Measurements from ENCODE around the gene SERPINB6.
"Not testable (repeated sequence)": the region's sequence is repeated elsewhere in the genome, so short reads cannot be mapped to it uniquely, and the experiment has no call there.

Gene SERPINB6

DNA sequence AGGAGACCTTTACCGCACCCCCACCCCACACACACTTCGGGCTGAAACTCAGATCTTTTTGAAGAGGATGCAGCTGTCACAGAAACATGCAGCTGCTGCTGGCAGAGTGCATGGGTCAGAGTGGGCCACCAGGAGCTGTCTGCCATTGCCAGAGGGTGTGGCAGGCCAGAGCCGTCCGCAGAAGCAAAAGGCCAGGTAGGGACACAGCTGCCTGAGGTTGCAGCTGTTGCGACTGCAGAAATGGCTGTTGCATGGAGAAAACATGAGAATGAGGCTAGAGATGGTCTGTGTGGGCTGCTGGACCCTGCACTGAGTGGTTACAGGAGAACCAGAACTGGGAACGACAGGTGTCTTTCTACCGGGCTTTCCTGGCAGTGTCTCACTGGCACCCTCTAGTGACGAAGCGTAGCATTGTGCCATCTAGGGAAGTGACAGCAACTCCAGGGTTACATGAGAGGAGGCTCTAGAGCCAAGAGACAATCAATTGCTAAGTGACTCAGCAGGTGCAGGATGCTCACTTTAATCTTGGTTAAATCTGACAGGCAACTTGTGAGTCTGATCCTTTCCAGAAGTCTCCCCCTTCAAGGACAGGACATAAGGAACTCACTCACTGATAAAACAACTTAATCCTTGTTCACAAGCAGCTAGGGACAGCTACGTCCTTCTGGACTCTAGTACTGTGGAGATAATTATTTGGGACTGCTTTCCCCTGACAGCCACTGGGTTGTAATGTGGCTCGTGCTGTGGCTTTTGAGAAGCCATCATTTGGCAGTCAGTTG lies 39.2 kb downstream of the SERPINB6 start:
- peaks cover 0 to 6% (median 0%) of the 10 kb centered on the region in 5 experiments for H3K9me3 ChIP-seq (ENCODE audit: control extremely low read depth in 1 of 5, control insufficient read depth in 4 of 5, insufficient read depth in 2 of 5, low read depth in 1 of 5, low read length in 4 of 5)
- no peaks in the 10 kb centered on the region for H3K36me3 ChIP-seq (ENCODE audit: control insufficient read depth in 4 of 4, insufficient read depth in 4 of 4, low read length in 3 of 4)
- peak; percentile 84 to 91 (median 90) for DNase-seq
- ChIA-PET CTCF (interaction anchor here (0.7 to 12.7 kb wide), 32 partner anchors 10 to 193 kb away, joined by 3 to 208 read pairs (median 6); partner anchors contain the start of genes RIPK1 and SERPINB1), POLR2A (no interaction called here)
- no peaks in the 10 kb centered on the region for H3K27me3 ChIP-seq (replicated peaks in 2 of 5; ENCODE audit: control insufficient read depth in 4 of 5, insufficient read depth in 5 of 5, low read length in 4 of 5)
- H3K4me1 ChIP-seq (ENCODE audit: control extremely low read depth in 1 of 4, control insufficient read depth in 4 of 4, insufficient read depth in 4 of 4, low read length in 3 of 4): peaks cover 0 to 21% (median 10%) of the 10 kb centered on the region in 4 experiments
- peak overlapping the region in 4 of 7 experiments; percentile 21 to 67 (median 52) for H3K4me3 ChIP-seq (ENCODE audit: control insufficient read depth in 1 of 7, extremely low read depth in 1 of 7, insufficient read depth in 4 of 7, low read depth in 2 of 7, low read length in 6 of 7)
- H3K27ac ChIP-seq (ENCODE audit: insufficient read depth in 1 of 2, low read depth in 1 of 2, low read length in 2 of 2, poor library complexity in 1 of 2, severe bottlenecking in 2 of 2): no peak overlapping the region
- WGBS (ENCODE audit: insufficient coverage): 34% methylated on average over 10 of the region's 11 CpGs

- Histone ChIP-seq H3K36me3 (ENCODE audit: control insufficient read depth in 4 of 4, insufficient read depth in 4 of 4, low read length in 3 of 4) (no peaks in the 10 kb centered on the region), H3K4me1 (ENCODE audit: control extremely low read depth in 1 of 4, control insufficient read depth in 4 of 4, insufficient read depth in 4 of 4, low read length in 3 of 4) (peaks cover 0 to 19% (median 10%) of the 10 kb centered on the region in 4 experiments), H3K27me3 (replicated peaks in 2 of 5; ENCODE audit: control insufficient read depth in 4 of 5, insufficient read depth in 5 of 5, low read length in 4 of 5) (no peaks in the 10 kb centered on the region), H3K27ac (ENCODE audit: insufficient read depth in 1 of 2, low read depth in 1 of 2, low read length in 2 of 2, poor library complexity in 1 of 2, severe bottlenecking in 2 of 2) (no peak overlapping the region), H3K9me3 (ENCODE audit: control extremely low read depth in 1 of 5, control insufficient read depth in 4 of 5, insufficient read depth in 2 of 5, low read depth in 1 of 5, low read length in 4 of 5) (peaks cover 0 to 6% (median 0%) of the 10 kb centered on the region in 5 experiments), H3K4me3 (ENCODE audit: control insufficient read depth in 1 of 7, extremely low read depth in 1 of 7, insufficient read depth in 4 of 7, low read depth in 2 of 7, low read length in 6 of 7) (no peak overlapping the region)
- ChIA-PET POLR2A (no interaction called here), CTCF (interaction anchor here (0.7 to 12.7 kb wide), 23 partner anchors 9 to 192 kb away, joined by 3 to 208 read pairs (median 6); partner anchors contain the start of gene SERPINB1)
- 100% methylated on average over 4 of the region's 8 CpGs for WGBS (ENCODE audit: insufficient coverage)
- no peak for DNase-seq
These were observed 40.3 kb downstream of the SERPINB6 start for GRCh38 chr6:2931055-2931454.

DNA sequence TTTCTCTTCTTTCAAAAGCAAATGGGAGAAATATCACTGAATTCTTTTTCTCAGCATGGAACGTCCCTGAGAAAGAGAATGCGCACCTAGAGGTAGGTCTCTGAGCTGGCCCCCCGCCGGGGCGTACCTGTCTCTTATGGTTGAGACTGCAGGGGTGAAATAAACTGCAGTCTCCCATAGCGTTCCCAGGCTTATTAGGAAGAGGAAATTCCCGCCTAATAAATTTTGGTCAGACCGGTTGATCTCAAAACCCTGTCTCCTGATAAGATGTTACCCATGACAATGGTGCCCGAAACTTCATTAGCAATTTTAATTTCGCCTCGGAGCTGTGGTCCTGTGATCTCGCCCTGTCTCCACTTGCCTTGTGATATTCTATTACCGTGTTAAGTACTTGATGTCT lies 43.4 kb downstream of the SERPINB6 start:
- 95% methylated on average over 11 of the region's 13 CpGs for WGBS (ENCODE audit: insufficient coverage)
- H3K9me3 ChIP-seq (ENCODE audit: control extremely low read depth in 1 of 5, control insufficient read depth in 4 of 5, insufficient read depth in 2 of 5, low read depth in 1 of 5, low read length in 4 of 5); H3K4me3 ChIP-seq (ENCODE audit: control insufficient read depth in 1 of 7, extremely low read depth in 1 of 7, insufficient read depth in 4 of 7, low read depth in 2 of 7, low read length in 6 of 7); H3K27ac ChIP-seq (ENCODE audit: insufficient read depth in 1 of 2, low read depth in 1 of 2, low read length in 2 of 2, poor library complexity in 1 of 2, severe bottlenecking in 2 of 2); H3K27me3 ChIP-seq (replicated peaks in 2 of 5; ENCODE audit: control insufficient read depth in 4 of 5, insufficient read depth in 5 of 5, low read length in 4 of 5); POLR2A ChIA-PET; H3K36me3 ChIP-seq (ENCODE audit: control insufficient read depth in 4 of 4, insufficient read depth in 4 of 4, low read length in 3 of 4); DNase-seq: not testable (repeated sequence)
- CTCF ChIA-PET: interaction anchor here (1.0 to 12.7 kb wide), 5 partner anchors 9 to 83 kb away, joined by 3 to 208 read pairs (median 6); partner anchors contain the start of gene SERPINB1
- H3K4me1 ChIP-seq (ENCODE audit: control extremely low read depth in 1 of 4, control insufficient read depth in 4 of 4, insufficient read depth in 4 of 4, low read length in 3 of 4): peaks cover 0 to 12% (median 10%) of the 10 kb centered on the region in 4 experiments

- H3K27ac ChIP-seq (ENCODE audit: insufficient read depth in 1 of 2, low read depth in 1 of 2, low read length in 2 of 2, poor library complexity in 1 of 2, severe bottlenecking in 2 of 2); H3K4me1 ChIP-seq (ENCODE audit: control extremely low read depth in 1 of 4, control insufficient read depth in 4 of 4, insufficient read depth in 4 of 4, low read length in 3 of 4); H3K9me3 ChIP-seq (ENCODE audit: control extremely low read depth in 1 of 5, control insufficient read depth in 4 of 5, insufficient read depth in 2 of 5, low read depth in 1 of 5, low read length in 4 of 5); H3K4me3 ChIP-seq (ENCODE audit: control insufficient read depth in 1 of 7, extremely low read depth in 1 of 7, insufficient read depth in 4 of 7, low read depth in 2 of 7, low read length in 6 of 7); H3K36me3 ChIP-seq (ENCODE audit: control insufficient read depth in 4 of 4, insufficient read depth in 4 of 4, low read length in 3 of 4); POLR2A ChIA-PET; DNase-seq; H3K27me3 ChIP-seq (replicated peaks in 2 of 5; ENCODE audit: control insufficient read depth in 4 of 5, insufficient read depth in 5 of 5, low read length in 4 of 5): not testable (repeated sequence)
- CTCF ChIA-PET: interaction anchor here (1.2 to 12.7 kb wide), 7 partner anchors 10 to 81 kb away, joined by 3 to 208 read pairs (median 4); partner anchors contain the start of gene SERPINB1
- 87% methylated on average over 5 of the region's 13 CpGs for WGBS (ENCODE audit: insufficient coverage)
These were observed 45.3 kb downstream of the SERPINB6 start for GRCh38 chr6:2925842-2926747.

DNA sequence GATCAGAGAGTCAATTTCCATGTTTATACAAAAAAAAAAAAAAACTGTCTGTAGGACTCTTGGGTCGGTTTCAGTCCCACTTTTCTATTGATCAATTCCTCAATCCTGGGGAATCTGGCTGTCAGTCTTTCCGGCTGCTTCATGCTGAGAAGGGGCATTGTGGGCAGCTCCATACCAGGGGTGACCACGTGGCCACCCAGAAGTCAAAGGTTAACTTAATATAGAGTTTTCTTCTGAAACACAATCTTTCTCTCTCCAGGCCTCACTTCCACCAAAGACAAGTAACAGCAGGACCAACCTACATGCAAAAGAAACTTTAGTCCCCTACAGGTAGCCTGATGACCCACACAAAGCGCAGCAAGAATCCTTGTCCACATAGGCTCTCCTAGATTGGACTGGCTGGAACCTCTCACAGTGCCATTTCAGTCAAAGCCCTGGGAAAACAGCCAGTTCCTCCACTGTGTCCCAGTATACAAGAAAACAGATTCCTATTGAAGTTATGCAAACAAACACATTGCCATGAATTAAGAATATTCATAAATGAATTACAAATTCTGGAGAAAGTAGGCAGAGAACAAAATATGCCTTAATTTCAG lies 49.7 kb downstream of the SERPINB6 start:
- Histone ChIP-seq H3K9me3 (ENCODE audit: control extremely low read depth in 1 of 5, control insufficient read depth in 4 of 5, insufficient read depth in 2 of 5, low read depth in 1 of 5, low read length in 4 of 5) (no peaks in the 10 kb centered on the region), H3K4me3 (ENCODE audit: control insufficient read depth in 1 of 7, extremely low read depth in 1 of 7, insufficient read depth in 4 of 7, low read depth in 2 of 7, low read length in 6 of 7) (no peak overlapping the region), H3K27me3 (replicated peaks in 2 of 5; ENCODE audit: control insufficient read depth in 4 of 5, insufficient read depth in 5 of 5, low read length in 4 of 5) (no peaks in the 10 kb centered on the region), H3K27ac (ENCODE audit: insufficient read depth in 1 of 2, low read depth in 1 of 2, low read length in 2 of 2, poor library complexity in 1 of 2, severe bottlenecking in 2 of 2) (no peak overlapping the region), H3K36me3 (ENCODE audit: control insufficient read depth in 4 of 4, insufficient read depth in 4 of 4, low read length in 3 of 4) (no peaks in the 10 kb centered on the region), H3K4me1 (ENCODE audit: control extremely low read depth in 1 of 4, control insufficient read depth in 4 of 4, insufficient read depth in 4 of 4, low read length in 3 of 4) (peaks cover 0 to 15% (median 8%) of the 10 kb centered on the region in 4 experiments)
- no peak for DNase-seq
- ChIA-PET POLR2A (no interaction called here), CTCF (interaction anchor here (1.2 to 2.3 kb wide), 4 partner anchors 8 to 148 kb away, joined by 3 to 15 read pairs (median 8); no protein-coding TSS in a partner anchor)
- 96% methylated on average over 4 of the region's 4 CpGs for whole genome bisulfite sequencing (ENCODE audit: insufficient coverage)

- peaks cover 0 to 15% (median 8%) of the 10 kb centered on the region in 4 experiments for H3K4me1 ChIP-seq (ENCODE audit: control extremely low read depth in 1 of 4, control insufficient read depth in 4 of 4, insufficient read depth in 4 of 4, low read length in 3 of 4)
- H3K4me3 ChIP-seq (ENCODE audit: control insufficient read depth in 1 of 7, extremely low read depth in 1 of 7, insufficient read depth in 4 of 7, low read depth in 2 of 7, low read length in 6 of 7): no peak overlapping the region
- no peak for DNase-seq
- no peak overlapping the region for H3K27ac ChIP-seq (ENCODE audit: insufficient read depth in 1 of 2, low read depth in 1 of 2, low read length in 2 of 2, poor library complexity in 1 of 2, severe bottlenecking in 2 of 2)
- H3K9me3 ChIP-seq (ENCODE audit: control extremely low read depth in 1 of 5, control insufficient read depth in 4 of 5, insufficient read depth in 2 of 5, low read depth in 1 of 5, low read length in 4 of 5): no peaks in the 10 kb centered on the region
- ChIA-PET CTCF (interaction anchor here (1.2 to 2.3 kb wide), 5 partner anchors 9 to 149 kb away, joined by 3 to 15 read pairs (median 5); no protein-coding TSS in a partner anchor), POLR2A (no interaction called here)
- 96% methylated on average over 14 of the region's 14 CpGs for WGBS (ENCODE audit: insufficient coverage)
- no peaks in the 10 kb centered on the region for H3K36me3 ChIP-seq (ENCODE audit: control insufficient read depth in 4 of 4, insufficient read depth in 4 of 4, low read length in 3 of 4)
- no peaks in the 10 kb centered on the region for H3K27me3 ChIP-seq (replicated peaks in 2 of 5; ENCODE audit: control insufficient read depth in 4 of 5, insufficient read depth in 5 of 5, low read length in 4 of 5)
These were observed 50.7 kb downstream of the SERPINB6 start for GRCh38 chr6:2920671-2921112.

All from common myeloid progenitor, CD34-positive (primary cell).